A549 (cell line): Measurements from ENCODE around the gene GNE.

ENCODE experiments used
- CBX8 ChIP-seq: fragments of 200-600 bp; sonication (generic); IDR thresholded peaks from 2 replicates; pipeline ENCODE4 v1.6.1; 2016
- CEBPB ChIP-seq, 2 experiments: fragments of >200 bp in 1 of 2; sonication (Bioruptor Twin) in 1 of 2; formaldehyde crosslinking in 1 of 2; IDR thresholded peaks; 2 replicates each; pipeline ENCODE4 v1.6.1; 2012 to 2016
- MAX ChIP-seq: IDR thresholded peaks from 2 replicates; pipeline ENCODE4 v1.6.1; 2012
- NPAS2 ChIP-seq: fragments of 250-450 bp; sonication (Bioruptor Pico); IDR thresholded peaks from 2 replicates; pipeline ENCODE4 v1.8.0; 2022; ENCODE audit warnings: mild to moderate bottlenecking, moderate library complexity, borderline replicate concordance
- POLR2A ChIP-seq: IDR thresholded peaks from 2 replicates; pipeline ENCODE4 v1.6.1; 2012; ENCODE audit warnings: mild to moderate bottlenecking, low read length
- POLR2AphosphoS2 ChIP-seq: conservative IDR thresholded peaks from 2 replicates; pipeline ENCODE4 v1.6.1; 2012; ENCODE audit warnings: low read length, improper control_type of control experiment, inconsistent platforms
- RAD21 ChIP-seq, 2 experiments: fragments of >200 bp in 1 of 2; sonication (Bioruptor Twin) in 1 of 2; formaldehyde crosslinking in 1 of 2; IDR thresholded peaks in 1 of 2; conservative IDR thresholded peaks in 1 of 2; 2 replicates in 1 of 2; 3 replicates in 1 of 2; pipeline ENCODE4 v1.6.1; 2012 to 2018; ENCODE audit warnings: inconsistent platforms in 1 of 2
- RCOR1 ChIP-seq: fragments of 150-350 bp; IDR thresholded peaks from 2 replicates; pipeline ENCODE4 v1.6.1; 2014; ENCODE audit warnings: antibody characterized with exemption, low read length, low read depth
- RFX5 ChIP-seq: fragments of 450-650 bp; IDR thresholded peaks from 2 replicates; pipeline ENCODE4 v1.7.1; 2014; ENCODE audit warnings: antibody characterized with exemption, mild to moderate bottlenecking, moderate library complexity
- TF ChIP-seq, protein P1 (sequence below): fragments of >200 bp; sonication (Bioruptor Twin); formaldehyde crosslinking; IDR thresholded peaks from 3 replicates; pipeline ENCODE4 v1.5.1; 2016
- TF ChIP-seq, protein P2 (sequence below): fragments of 200-600 bp; sonication (generic); IDR thresholded peaks from 2 replicates; pipeline ENCODE4 v1.6.1; 2016; ENCODE audit warnings: antibody characterized with exemption, mild to moderate bottlenecking, moderate library complexity
- TF ChIP-seq, protein P3 (sequence below): fragments of 150-350 bp; IDR thresholded peaks from 2 replicates; pipeline ENCODE4 v1.6.1; 2014; ENCODE audit warnings: low read depth, mild to moderate bottlenecking, low read length

DNA sequence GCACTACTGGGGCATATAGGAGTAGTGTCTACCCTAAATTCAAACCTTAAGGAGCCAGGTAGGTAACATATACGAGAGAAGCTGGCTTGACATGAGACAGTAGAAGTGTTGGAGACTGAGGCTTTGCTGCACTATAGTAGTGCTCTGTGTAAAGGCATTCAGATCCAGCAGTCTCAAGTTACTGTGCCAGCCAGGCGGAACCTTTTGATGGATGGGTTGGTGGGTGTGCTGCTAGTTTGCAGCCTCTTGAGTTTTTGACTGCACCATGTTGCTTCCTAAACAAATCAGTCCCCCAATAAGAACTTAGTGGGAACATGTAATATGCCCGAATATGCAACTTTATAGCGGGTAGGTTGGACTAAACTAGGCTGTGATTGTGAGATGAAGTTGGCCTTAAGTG lies 66.1 kb downstream of the GNE start:
- TF ChIP-seq POLR2A (no peak), CBX8 (no peak), RCOR1 (no peak), RFX5 (no peak), NPAS2 (no peak), RAD21 (conservative IDR thresholded peaks at IDR 0.05 in 1 of 2, IDR thresholded peaks at IDR 0.05 in 1 of 2) (no peak), MAX (no peak), POLR2AphosphoS2 (no peak), CEBPB (IDR thresholded peaks at IDR 0.05) (no peak)
- TF ChIP-seq, protein P1, sequence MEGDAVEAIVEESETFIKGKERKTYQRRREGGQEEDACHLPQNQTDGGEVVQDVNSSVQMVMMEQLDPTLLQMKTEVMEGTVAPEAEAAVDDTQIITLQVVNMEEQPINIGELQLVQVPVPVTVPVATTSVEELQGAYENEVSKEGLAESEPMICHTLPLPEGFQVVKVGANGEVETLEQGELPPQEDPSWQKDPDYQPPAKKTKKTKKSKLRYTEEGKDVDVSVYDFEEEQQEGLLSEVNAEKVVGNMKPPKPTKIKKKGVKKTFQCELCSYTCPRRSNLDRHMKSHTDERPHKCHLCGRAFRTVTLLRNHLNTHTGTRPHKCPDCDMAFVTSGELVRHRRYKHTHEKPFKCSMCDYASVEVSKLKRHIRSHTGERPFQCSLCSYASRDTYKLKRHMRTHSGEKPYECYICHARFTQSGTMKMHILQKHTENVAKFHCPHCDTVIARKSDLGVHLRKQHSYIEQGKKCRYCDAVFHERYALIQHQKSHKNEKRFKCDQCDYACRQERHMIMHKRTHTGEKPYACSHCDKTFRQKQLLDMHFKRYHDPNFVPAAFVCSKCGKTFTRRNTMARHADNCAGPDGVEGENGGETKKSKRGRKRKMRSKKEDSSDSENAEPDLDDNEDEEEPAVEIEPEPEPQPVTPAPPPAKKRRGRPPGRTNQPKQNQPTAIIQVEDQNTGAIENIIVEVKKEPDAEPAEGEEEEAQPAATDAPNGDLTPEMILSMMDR = no peak
- TF ChIP-seq, protein P2, sequence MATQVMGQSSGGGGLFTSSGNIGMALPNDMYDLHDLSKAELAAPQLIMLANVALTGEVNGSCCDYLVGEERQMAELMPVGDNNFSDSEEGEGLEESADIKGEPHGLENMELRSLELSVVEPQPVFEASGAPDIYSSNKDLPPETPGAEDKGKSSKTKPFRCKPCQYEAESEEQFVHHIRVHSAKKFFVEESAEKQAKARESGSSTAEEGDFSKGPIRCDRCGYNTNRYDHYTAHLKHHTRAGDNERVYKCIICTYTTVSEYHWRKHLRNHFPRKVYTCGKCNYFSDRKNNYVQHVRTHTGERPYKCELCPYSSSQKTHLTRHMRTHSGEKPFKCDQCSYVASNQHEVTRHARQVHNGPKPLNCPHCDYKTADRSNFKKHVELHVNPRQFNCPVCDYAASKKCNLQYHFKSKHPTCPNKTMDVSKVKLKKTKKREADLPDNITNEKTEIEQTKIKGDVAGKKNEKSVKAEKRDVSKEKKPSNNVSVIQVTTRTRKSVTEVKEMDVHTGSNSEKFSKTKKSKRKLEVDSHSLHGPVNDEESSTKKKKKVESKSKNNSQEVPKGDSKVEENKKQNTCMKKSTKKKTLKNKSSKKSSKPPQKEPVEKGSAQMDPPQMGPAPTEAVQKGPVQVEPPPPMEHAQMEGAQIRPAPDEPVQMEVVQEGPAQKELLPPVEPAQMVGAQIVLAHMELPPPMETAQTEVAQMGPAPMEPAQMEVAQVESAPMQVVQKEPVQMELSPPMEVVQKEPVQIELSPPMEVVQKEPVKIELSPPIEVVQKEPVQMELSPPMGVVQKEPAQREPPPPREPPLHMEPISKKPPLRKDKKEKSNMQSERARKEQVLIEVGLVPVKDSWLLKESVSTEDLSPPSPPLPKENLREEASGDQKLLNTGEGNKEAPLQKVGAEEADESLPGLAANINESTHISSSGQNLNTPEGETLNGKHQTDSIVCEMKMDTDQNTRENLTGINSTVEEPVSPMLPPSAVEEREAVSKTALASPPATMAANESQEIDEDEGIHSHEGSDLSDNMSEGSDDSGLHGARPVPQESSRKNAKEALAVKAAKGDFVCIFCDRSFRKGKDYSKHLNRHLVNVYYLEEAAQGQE = no peak
- TF ChIP-seq, protein P3, sequence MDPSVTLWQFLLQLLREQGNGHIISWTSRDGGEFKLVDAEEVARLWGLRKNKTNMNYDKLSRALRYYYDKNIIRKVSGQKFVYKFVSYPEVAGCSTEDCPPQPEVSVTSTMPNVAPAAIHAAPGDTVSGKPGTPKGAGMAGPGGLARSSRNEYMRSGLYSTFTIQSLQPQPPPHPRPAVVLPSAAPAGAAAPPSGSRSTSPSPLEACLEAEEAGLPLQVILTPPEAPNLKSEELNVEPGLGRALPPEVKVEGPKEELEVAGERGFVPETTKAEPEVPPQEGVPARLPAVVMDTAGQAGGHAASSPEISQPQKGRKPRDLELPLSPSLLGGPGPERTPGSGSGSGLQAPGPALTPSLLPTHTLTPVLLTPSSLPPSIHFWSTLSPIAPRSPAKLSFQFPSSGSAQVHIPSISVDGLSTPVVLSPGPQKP = no peak
